ENCODE results near the gene AMBRA1. TPM values are rescaled to one million over a fixed set of nuclear protein-coding genes. Genes with fewer than 3 reads are reported as not detected.

The AMBRA1 gene
- total RNA-seq, 1 donor from 2014 or later = 11.3 TPM

- no peak overlapping the region for H3K4me3 ChIP-seq (ENCODE audit: low read depth, low read length)
- DNase-seq (ENCODE audit: low read depth) = no peak
- no peak for FAIRE-seq
- H3K27me3 ChIP-seq (ENCODE audit: control insufficient read depth, insufficient read depth, low read length) = no peaks in the 10 kb centered on the region
- no peaks in the 10 kb centered on the region for H3K36me3 ChIP-seq (ENCODE audit: control insufficient read depth, insufficient read depth, low read length)
- TF ChIP-seq CTCF (IDR thresholded peaks at IDR 0.05; ENCODE audit: insufficient read depth, low read length, severe bottlenecking) = no peak
Observed at GRCh38 chr11:46562527-46562926, 31.3 kb downstream of the AMBRA1 start.

- no peak for TF ChIP-seq CTCF (IDR thresholded peaks at IDR 0.05; ENCODE audit: insufficient read depth, low read length, severe bottlenecking)
- DNase-seq (ENCODE audit: low read depth) (no peak), FAIRE-seq (no peak)
- peak overlapping the region; percentile 9 for H3K4me3 ChIP-seq (ENCODE audit: low read depth, low read length)
- H3K27me3 ChIP-seq (ENCODE audit: control insufficient read depth, insufficient read depth, low read length) = no peaks in the 10 kb centered on the region
- no peaks in the 10 kb centered on the region for H3K36me3 ChIP-seq (ENCODE audit: control insufficient read depth, insufficient read depth, low read length)
Observed at GRCh38 chr11:46560300-46560991, 33.4 kb downstream of the AMBRA1 start.

GRCh38 chr11:46559815-46560214 lies 34.0 kb downstream of the AMBRA1 start:
- Histone ChIP-seq H3K27me3 (ENCODE audit: control insufficient read depth, insufficient read depth, low read length) (no peaks in the 10 kb centered on the region), H3K4me3 (ENCODE audit: low read depth, low read length) (no peak overlapping the region), H3K36me3 (ENCODE audit: control insufficient read depth, insufficient read depth, low read length) (no peaks in the 10 kb centered on the region)
- FAIRE-seq = no peak
- no peak for TF ChIP-seq CTCF (IDR thresholded peaks at IDR 0.05; ENCODE audit: insufficient read depth, low read length, severe bottlenecking)
- no peak for DNase-seq (ENCODE audit: low read depth)

GRCh38 chr11:46557684-46558151 lies 36.1 kb downstream of the AMBRA1 start:
- H3K4me3 ChIP-seq (ENCODE audit: low read depth, low read length) = no peak overlapping the region
- H3K27me3 ChIP-seq (ENCODE audit: control insufficient read depth, insufficient read depth, low read length) = no peaks in the 10 kb centered on the region
- TF ChIP-seq CTCF (IDR thresholded peaks at IDR 0.05; ENCODE audit: insufficient read depth, low read length, severe bottlenecking) = no peak
- no peaks in the 10 kb centered on the region for H3K36me3 ChIP-seq (ENCODE audit: control insufficient read depth, insufficient read depth, low read length)
- FAIRE-seq (no peak), DNase-seq (ENCODE audit: low read depth) (peak; percentile 77)

- TF ChIP-seq CTCF (IDR thresholded peaks at IDR 0.05; ENCODE audit: insufficient read depth, low read length, severe bottlenecking) = no peak
- DNase-seq (ENCODE audit: low read depth) = no peak
- Histone ChIP-seq H3K4me3 (ENCODE audit: low read depth, low read length) (no peak overlapping the region), H3K36me3 (ENCODE audit: control insufficient read depth, insufficient read depth, low read length) (no peaks in the 10 kb centered on the region), H3K27me3 (ENCODE audit: control insufficient read depth, insufficient read depth, low read length) (no peaks in the 10 kb centered on the region)
- no peak for FAIRE-seq
Observed at GRCh38 chr11:46555267-46556054, 38.4 kb downstream of the AMBRA1 start.
